ENCODE data around the gene ACTG1. TPM values are rescaled to one million over a fixed set of nuclear protein-coding genes. Genes with fewer than 3 reads are reported as not detected.

The ACTG1 gene
- total RNA-seq, 1 donor from 2014 or later = 2,441 TPM

- intact Hi-C loops (cut with DNase I) = no loop called here
- peaks cover 33% of the 10 kb centered on the region for H3K4me1 ChIP-seq
- H3K36me3 ChIP-seq = no peaks in the 10 kb centered on the region
- no peak overlapping the region for H3K27ac ChIP-seq
- peak overlapping the region; percentile 51 to 64 for H3K4me3 ChIP-seq
- H3K9me3 ChIP-seq = no peaks in the 10 kb centered on the region
- TF ChIP-seq POLR2A (IDR thresholded peaks at IDR 0.05) (no peak), CTCF (IDR thresholded peaks at IDR 0.05) (no peak), POLR2AphosphoS5 (IDR thresholded peaks at IDR 0.05; ENCODE audit: insufficient read depth in 1 of 2, low read depth in 1 of 2) (no peak)
- H3K27me3 ChIP-seq = no peaks in the 10 kb centered on the region
- DNase-seq (ENCODE audit: extremely low spot score in 2 of 2) = no peak
Measured at GRCh38 chr17:81487089-81487486, 25.5 kb downstream of the ACTG1 start.

GRCh38 chr17:81486199-81486810, 26.3 kb downstream of the ACTG1 start:
- no peak for TF ChIP-seq POLR2AphosphoS5 (IDR thresholded peaks at IDR 0.05; ENCODE audit: insufficient read depth in 1 of 2, low read depth in 1 of 2)
- TF ChIP-seq CTCF (IDR thresholded peaks at IDR 0.05) = no peak
- TF ChIP-seq POLR2A (IDR thresholded peaks at IDR 0.05) = no peak
- H3K4me1 ChIP-seq = peaks cover 40% of the 10 kb centered on the region
- intact Hi-C loops (cut with DNase I) = no loop called here

GRCh38 chr17:81484195-81484979, 28.2 kb downstream of the ACTG1 start:
- Histone ChIP-seq H3K27me3 (no peaks in the 10 kb centered on the region), H3K4me1 (peaks cover 52% of the 10 kb centered on the region), H3K4me3 (peak overlapping the region; percentile 38 to 50), H3K27ac (no peak overlapping the region), H3K9me3 (no peaks in the 10 kb centered on the region), H3K36me3 (no peaks in the 10 kb centered on the region)
- intact Hi-C loops (cut with DNase I) = no loop called here
- no peak for DNase-seq (ENCODE audit: extremely low spot score in 2 of 2)
- TF ChIP-seq POLR2A (IDR thresholded peaks at IDR 0.05) (no peak), POLR2AphosphoS5 (IDR thresholded peaks at IDR 0.05; ENCODE audit: insufficient read depth in 1 of 2, low read depth in 1 of 2) (peak in 1 of 2 donors; percentile 15), CTCF (IDR thresholded peaks at IDR 0.05) (peak; percentile 98 to 99 (median 99))

More at GRCh38 chr17:81486199-81486810, 26.3 kb downstream of the ACTG1 start:
- Histone ChIP-seq H3K27me3 (no peaks in the 10 kb centered on the region), H3K4me3 (no peak overlapping the region), H3K36me3 (no peaks in the 10 kb centered on the region), H3K27ac (no peak overlapping the region), H3K9me3 (no peaks in the 10 kb centered on the region)
- no peak for DNase-seq (ENCODE audit: extremely low spot score in 2 of 2)

- intact Hi-C loops (cut with DNase I) = loop anchor here (2.0 kb wide), 1 partner anchor 229 kb away; no protein-coding TSS in a partner anchor
- TF ChIP-seq POLR2A (IDR thresholded peaks at IDR 0.05) = no peak
- DNase-seq (ENCODE audit: extremely low spot score in 2 of 2) = no peak
- Histone ChIP-seq H3K4me3 (peak overlapping the region; percentile 38 to 50), H3K36me3 (no peaks in the 10 kb centered on the region), H3K4me1 (peaks cover 52% of the 10 kb centered on the region), H3K27me3 (no peaks in the 10 kb centered on the region), H3K27ac (no peak overlapping the region), H3K9me3 (no peaks in the 10 kb centered on the region)
Measured at GRCh38 chr17:81483862-81484194, 28.8 kb downstream of the ACTG1 start.

- H3K27ac ChIP-seq = no peak overlapping the region
- peaks cover 48% of the 10 kb centered on the region for H3K4me1 ChIP-seq
- no peaks in the 10 kb centered on the region for H3K9me3 ChIP-seq
- peak overlapping the region; percentile 38 to 50 for H3K4me3 ChIP-seq
- no peak for DNase-seq (ENCODE audit: extremely low spot score in 2 of 2)
- H3K36me3 ChIP-seq = no peaks in the 10 kb centered on the region
- intact Hi-C loops (cut with DNase I) = loop anchor here (2.0 kb wide), 1 partner anchor 228 kb away; no protein-coding TSS in a partner anchor
- TF ChIP-seq POLR2AphosphoS5 (IDR thresholded peaks at IDR 0.05; ENCODE audit: insufficient read depth in 1 of 2, low read depth in 1 of 2) = no peak
- no peak for TF ChIP-seq CTCF (IDR thresholded peaks at IDR 0.05)
- TF ChIP-seq POLR2A (IDR thresholded peaks at IDR 0.05) = no peak
- H3K27me3 ChIP-seq = no peaks in the 10 kb centered on the region
Measured at GRCh38 chr17:81483085-81483861, 29.3 kb downstream of the ACTG1 start.

Data from vagina (tissue), 2 donors.